Measurements from ENCODE around the gene PSMD11. TPM values are rescaled to one million over a fixed set of nuclear protein-coding genes. Genes with fewer than 3 reads are reported as not detected.

PSMD11 gene
- total and polyA plus RNA-seq, 2 of the 8 experiments (the other 6 are each of a cell fraction or from before 2014, with no cell fraction given) = 68.4 to 171 TPM

- TF ChIP-seq CHD7 (IDR thresholded peaks at IDR 0.05; ENCODE audit: insufficient replicate concordance, low read length) (no peak), EGR1 (IDR thresholded peaks at IDR 0.05; ENCODE audit: borderline replicate concordance, low read depth, low read length) (no peak), PHF8 (conservative IDR thresholded peaks at IDR 0.05; ENCODE audit: low read depth, low read length) (no peak)
Measured at GRCh38 chr17:32441886-32442285, 2.4 kb upstream of the PSMD11 start (continued).
